Large intestine (tissue), 3 donors: Measurements from ENCODE around the gene LRRC7. TPM values are rescaled to one million over a fixed set of nuclear protein-coding genes. Genes with fewer than 3 reads are reported as not detected.

Source experiments
- DNase-seq, 2 donors: peaks; one replicate each; pipeline versions ENCODE4 v3.0.0 to v3.0.0-alpha.2; 2013
- H3K27ac ChIP-seq: one replicate; pipeline ENCODE4 v1.5.1; 2013; ENCODE audit warnings: low read length
- H3K27me3 ChIP-seq: 2 replicates; pipeline ENCODE4 v1.6.1; 2013; ENCODE audit warnings: low read length; ENCODE audit not compliant: control insufficient read depth, insufficient read depth
- H3K36me3 ChIP-seq: 2 replicates; pipeline ENCODE4 v1.6.1; 2013; ENCODE audit warnings: low read length; ENCODE audit not compliant: control insufficient read depth, insufficient read depth
- H3K4me1 ChIP-seq: one replicate; pipeline ENCODE4 v1.6.1; 2013; ENCODE audit warnings: low read length; ENCODE audit not compliant: control insufficient read depth, insufficient read depth
- H3K4me3 ChIP-seq: one replicate; pipeline ENCODE4 v1.5.1; 2013; ENCODE audit warnings: low read length
- H3K9me3 ChIP-seq: one replicate; pipeline ENCODE4 v1.6.1; 2013; ENCODE audit warnings: mild to moderate bottlenecking, low read depth, low read length, moderate library complexity; ENCODE audit not compliant: control insufficient read depth
- WGBS: methylation state at CpG from one replicate; pipeline ENCODE4 v1.1.5; 2013; ENCODE audit warnings: low lambda C conversion rate; ENCODE audit not compliant: insufficient coverage; 5-methylcytosine and 5-hydroxymethylcytosine counted together
- polyA plus RNA-seq: library from polyadenylated mRNA; unstranded; fragments of 120-200 nt; gene quantifications from one replicate; pipeline ENCODE4 v1.2.1, GENCODE V29; 2013

LRRC7 gene
- polyA plus RNA-seq, 1 donor = 5.1 TPM

DNA sequence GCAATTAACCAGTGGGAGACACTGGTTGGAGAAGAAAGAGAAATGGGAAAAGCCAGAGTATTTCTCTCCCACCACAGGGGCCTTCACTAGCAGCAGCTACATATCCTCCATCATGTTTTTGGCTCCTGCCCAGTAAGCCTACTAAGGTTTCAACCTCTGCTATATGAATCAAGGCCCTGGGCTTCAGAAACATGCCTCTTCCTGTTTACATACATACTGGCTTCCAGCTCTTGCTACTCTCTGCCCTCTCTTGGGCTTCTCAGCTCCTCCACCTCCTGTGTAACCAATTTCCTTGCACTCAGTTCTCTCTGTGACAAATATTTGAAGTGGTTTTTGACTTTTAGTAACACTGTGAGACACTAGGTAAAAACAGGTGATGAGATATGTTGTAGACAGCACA, 80.8 kb downstream of the LRRC7 start:
- no peaks in the 10 kb centered on the region for H3K27me3 ChIP-seq
- DNase-seq = no peak

GRCh38 chr1:69649383-69649990, 81.8 kb downstream of the LRRC7 start:
- 85% methylated on average over 2 of the region's 5 CpGs for WGBS
- DNase-seq = no peak
- Histone ChIP-seq H3K4me1 (no peaks in the 10 kb centered on the region), H3K27me3 (no peaks in the 10 kb centered on the region), H3K4me3 (no peak overlapping the region), H3K36me3 (no peaks in the 10 kb centered on the region), H3K27ac (no peak overlapping the region), H3K9me3 (no peaks in the 10 kb centered on the region)

More for the DNA sequence above, 80.8 kb downstream of the LRRC7 start:
- Histone ChIP-seq H3K9me3 (no peaks in the 10 kb centered on the region), H3K36me3 (no peaks in the 10 kb centered on the region), H3K27ac (no peak overlapping the region), H3K4me3 (no peak overlapping the region), H3K4me1 (no peaks in the 10 kb centered on the region)

DNA sequence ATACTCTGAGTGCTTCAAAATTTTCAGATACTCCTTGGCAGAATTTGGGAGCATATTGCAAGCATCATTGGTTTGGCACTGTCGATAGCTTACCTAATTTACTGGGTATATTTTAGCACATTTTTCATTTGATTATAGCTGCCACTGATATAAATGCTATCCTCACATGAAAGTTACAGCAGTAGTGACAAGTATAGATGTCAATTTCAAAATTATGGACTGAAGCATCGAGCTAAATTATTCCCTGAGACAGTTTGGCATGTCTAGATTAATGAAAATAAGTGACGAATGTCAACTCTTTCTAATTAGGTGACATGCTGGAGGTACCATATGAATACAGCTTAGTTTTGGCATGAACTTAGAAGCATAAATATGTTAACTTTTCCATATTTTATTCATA, 83.1 kb downstream of the LRRC7 start:
- no peaks in the 10 kb centered on the region for H3K4me1 ChIP-seq
- DNase-seq = no peak
- H3K9me3 ChIP-seq = no peaks in the 10 kb centered on the region
- no peak overlapping the region for H3K4me3 ChIP-seq
- H3K27me3 ChIP-seq = no peaks in the 10 kb centered on the region
- H3K27ac ChIP-seq = no peak overlapping the region
- H3K36me3 ChIP-seq = no peaks in the 10 kb centered on the region
- WGBS = no CpG with 5 or more reads among the region's 3 CpGs

DNA sequence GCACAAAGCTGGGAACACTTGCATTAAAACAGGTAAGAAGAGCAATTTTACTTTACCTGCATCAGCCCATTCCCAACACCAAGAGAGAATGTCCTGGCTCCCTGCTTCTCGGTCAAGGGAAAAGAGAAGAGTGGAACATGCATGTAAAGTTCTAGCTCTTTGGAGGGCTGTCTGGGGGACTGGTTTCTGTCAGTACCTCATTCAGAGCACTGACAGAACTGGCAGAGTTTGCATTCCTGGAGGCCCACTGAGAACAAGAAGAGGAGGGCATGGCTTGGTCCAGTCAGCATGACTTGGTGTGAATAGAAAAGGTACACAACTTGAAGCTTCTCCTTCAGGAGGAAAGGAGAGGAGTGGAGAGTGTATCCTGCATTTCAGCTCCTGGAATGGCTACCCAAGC, 83.9 kb downstream of the LRRC7 start:
- Histone ChIP-seq H3K4me3 (no peak overlapping the region), H3K27ac (no peak overlapping the region), H3K9me3 (no peaks in the 10 kb centered on the region), H3K4me1 (no peaks in the 10 kb centered on the region), H3K36me3 (no peaks in the 10 kb centered on the region), H3K27me3 (no peaks in the 10 kb centered on the region)
- WGBS = no CpG with 5 or more reads among the region's 1 CpG
- DNase-seq = no peak

- Histone ChIP-seq H3K36me3 (no peaks in the 10 kb centered on the region), H3K9me3 (no peaks in the 10 kb centered on the region), H3K27me3 (no peaks in the 10 kb centered on the region), H3K4me1 (no peaks in the 10 kb centered on the region), H3K27ac (no peak overlapping the region), H3K4me3 (no peak overlapping the region)
- DNase-seq = no peak
These were observed 90.2 kb downstream of the LRRC7 start for GRCh38 chr1:69657971-69658370.

GRCh38 chr1:69661686-69662085, 94.0 kb downstream of the LRRC7 start:
- WGBS = no CpG with 5 or more reads among the region's 1 CpG
- Histone ChIP-seq H3K36me3 (no peaks in the 10 kb centered on the region), H3K27me3 (no peaks in the 10 kb centered on the region), H3K27ac (no peak overlapping the region), H3K4me1 (no peaks in the 10 kb centered on the region), H3K4me3 (no peak overlapping the region), H3K9me3 (no peaks in the 10 kb centered on the region)
- DNase-seq = no peak

- H3K4me3 ChIP-seq = no peak overlapping the region
- no peaks in the 10 kb centered on the region for H3K27me3 ChIP-seq
- no peaks in the 10 kb centered on the region for H3K9me3 ChIP-seq
- H3K36me3 ChIP-seq = no peaks in the 10 kb centered on the region
- H3K4me1 ChIP-seq = no peaks in the 10 kb centered on the region
- 83% methylated on average over 1 of the region's 2 CpGs for WGBS
- H3K27ac ChIP-seq = no peak overlapping the region
- DNase-seq = no peak
These were observed 94.6 kb downstream of the LRRC7 start for GRCh38 chr1:69662321-69662720.

DNA sequence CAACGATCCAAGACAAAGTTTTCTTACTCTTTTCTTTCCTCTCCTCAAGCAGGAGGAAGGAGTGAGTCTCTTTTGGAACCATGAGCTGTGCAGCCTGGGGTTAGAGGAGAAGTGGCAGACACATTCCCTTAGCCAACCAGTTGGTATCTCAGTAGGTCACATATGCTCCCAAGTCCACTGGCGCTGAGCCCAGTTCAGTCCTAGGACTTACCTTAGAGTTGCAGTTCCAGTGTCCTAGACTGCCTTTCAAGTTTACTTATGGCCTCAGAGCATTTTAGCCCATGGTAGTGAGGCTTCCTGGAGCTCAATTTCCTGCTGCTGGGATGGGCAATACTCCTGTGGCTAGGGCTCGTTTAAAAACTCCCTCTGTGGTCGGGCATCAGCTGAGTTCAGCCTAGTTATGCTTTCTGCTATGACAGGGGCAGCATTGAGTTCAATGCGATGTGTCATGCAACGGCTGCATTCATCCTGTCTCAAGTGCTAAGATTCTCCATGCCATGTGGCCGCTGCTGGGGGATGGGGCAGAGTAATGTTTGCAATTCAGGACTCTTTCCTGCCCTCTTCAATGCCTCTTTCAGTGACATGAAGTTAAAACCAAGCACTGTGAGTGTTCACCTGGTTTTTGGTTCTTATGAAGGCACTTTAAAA, 103.8 kb downstream of the LRRC7 start:
- H3K9me3 ChIP-seq = no peaks in the 10 kb centered on the region
- no CpG with 5 or more reads among the region's 7 CpGs for WGBS
- DNase-seq = no peak

GRCh38 chr1:69673321-69673720, 105.6 kb downstream of the LRRC7 start:
- Histone ChIP-seq H3K27ac (no peak overlapping the region), H3K4me1 (no peaks in the 10 kb centered on the region), H3K27me3 (no peaks in the 10 kb centered on the region), H3K36me3 (no peaks in the 10 kb centered on the region), H3K9me3 (no peaks in the 10 kb centered on the region), H3K4me3 (no peak overlapping the region)
- WGBS = no CpG with 5 or more reads among the region's 1 CpG
- no peak for DNase-seq

More for the DNA sequence above, 103.8 kb downstream of the LRRC7 start:
- Histone ChIP-seq H3K4me3 (no peak overlapping the region), H3K27me3 (no peaks in the 10 kb centered on the region), H3K36me3 (no peaks in the 10 kb centered on the region), H3K27ac (no peak overlapping the region), H3K4me1 (no peaks in the 10 kb centered on the region)

DNA sequence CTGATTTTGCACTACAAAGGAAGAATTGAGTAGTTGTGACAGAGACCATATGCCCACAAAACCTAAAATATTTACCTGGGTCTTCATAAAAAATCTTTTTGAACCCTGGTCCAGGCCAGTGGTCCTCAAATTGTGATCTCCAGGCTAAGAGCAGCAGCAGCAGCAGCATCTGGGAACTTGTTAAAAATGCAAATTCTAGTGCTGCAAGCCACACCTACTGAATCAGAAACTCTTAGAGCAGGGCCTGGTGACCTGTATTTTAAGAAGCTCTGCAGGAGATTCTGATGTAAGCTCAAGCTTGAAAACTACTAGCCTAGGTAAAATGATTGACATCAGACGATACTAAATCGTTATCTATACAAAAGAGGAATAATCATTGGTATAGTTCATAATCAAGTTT, 112.2 kb downstream of the LRRC7 start:
- 100% methylated on average over 2 of the region's 2 CpGs for WGBS
- DNase-seq = no peak
- no peaks in the 10 kb centered on the region for H3K27me3 ChIP-seq
- H3K4me3 ChIP-seq = no peak overlapping the region
- no peaks in the 10 kb centered on the region for H3K9me3 ChIP-seq
- no peaks in the 10 kb centered on the region for H3K4me1 ChIP-seq
- no peaks in the 10 kb centered on the region for H3K36me3 ChIP-seq
- no peak overlapping the region for H3K27ac ChIP-seq

DNA sequence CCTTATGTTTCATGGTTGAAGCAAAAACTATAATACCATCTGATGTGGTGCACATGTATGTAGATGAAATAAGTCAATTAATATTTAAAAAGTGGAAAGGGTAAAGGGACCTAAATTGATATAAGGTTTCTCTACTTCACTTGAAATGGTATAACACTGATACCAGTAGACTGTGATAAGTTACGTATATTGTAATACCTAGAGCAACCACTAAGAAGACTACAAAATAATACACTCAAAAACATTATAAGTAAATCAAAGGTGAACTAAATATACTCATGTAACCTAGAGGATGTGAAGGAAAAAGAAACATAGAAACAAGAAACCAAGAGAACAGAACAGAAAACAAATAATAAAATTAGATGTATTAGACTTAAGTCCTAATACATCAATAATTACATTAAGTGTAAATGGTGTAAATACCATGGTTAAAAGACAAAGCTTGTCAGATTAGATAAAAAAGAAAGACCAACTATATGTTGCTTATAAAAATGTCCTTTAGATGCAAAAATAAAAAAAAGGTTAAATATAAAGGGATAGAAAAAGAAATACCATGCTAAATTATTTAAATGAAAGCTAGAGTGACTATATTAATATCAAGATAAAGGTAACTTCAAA, 118.8 kb downstream of the LRRC7 start:
- H3K36me3 ChIP-seq = no peaks in the 10 kb centered on the region
- H3K9me3 ChIP-seq = no peaks in the 10 kb centered on the region
- H3K27ac ChIP-seq = no peak overlapping the region
- DNase-seq = no peak
- H3K4me3 ChIP-seq = no peak overlapping the region
- H3K27me3 ChIP-seq = no peaks in the 10 kb centered on the region
- no peaks in the 10 kb centered on the region for H3K4me1 ChIP-seq
- 83% methylated on average over 1 of the region's 1 CpG for WGBS
